GM12892 (cell line): Measurements from ENCODE around the gene CCDC148.

Experiments used
- POLR2A ChIP-seq: IDR thresholded peaks from 2 replicates; pipeline ENCODE4 v1.6.1; 2011; ENCODE audit warnings: low read depth, low read length, control low read depth
- POLR2AphosphoS5 ChIP-seq: IDR thresholded peaks from 2 replicates; pipeline ENCODE4 v1.6.1; 2011; ENCODE audit warnings: low read depth, low read length, control low read depth
- TAF1 ChIP-seq: IDR thresholded peaks from 2 replicates; pipeline ENCODE4 v1.6.1; 2011; ENCODE audit warnings: low read depth, mild to moderate bottlenecking, control low read depth, low read length, borderline replicate concordance

DNA sequence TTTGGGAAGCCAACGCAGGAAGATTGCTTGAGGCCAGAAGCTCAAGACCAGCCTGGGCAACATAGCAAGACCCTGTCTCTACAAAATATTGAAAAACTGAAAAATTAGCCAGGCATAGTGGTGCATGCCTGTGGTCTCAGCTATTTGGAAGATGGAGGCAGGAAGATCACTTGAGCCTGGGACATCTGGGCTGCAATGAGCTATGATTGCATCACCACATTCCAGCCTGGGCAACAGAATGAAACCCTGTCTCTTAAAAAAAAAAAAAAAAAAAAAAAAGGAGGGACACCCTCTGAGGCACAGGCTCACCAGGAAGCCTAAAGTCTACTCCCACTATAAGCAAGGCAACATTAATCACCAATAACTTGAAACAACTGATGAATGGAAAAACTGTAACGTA, 151.1 kb downstream of the CCDC148 start:
- TF ChIP-seq POLR2A (no peak), POLR2AphosphoS5 (no peak), TAF1 (no peak)
